ENCODE results near the gene APLP1. TPM values are rescaled to one million over a fixed set of nuclear protein-coding genes. Genes with fewer than 3 reads are reported as not detected.

The APLP1 gene
- polyA plus RNA-seq, 4 donors: 3.6 to 13.8 (median 4.7) TPM; not detected in 1

- H3K9me3 ChIP-seq (ENCODE audit: control insufficient read depth in 2 of 2, insufficient read depth in 1 of 2, low read depth in 1 of 2, low read length in 1 of 2): no peaks in the 10 kb centered on the region
- H3K36me3 ChIP-seq (ENCODE audit: control insufficient read depth in 3 of 3, insufficient read depth in 2 of 3, low read depth in 1 of 3, low read length in 3 of 3): peaks cover 0 to 12% (median 0%) of the 10 kb centered on the region in 3 donors
- H3K27ac ChIP-seq (ENCODE audit: low read depth in 1 of 3, low read length in 2 of 3): peak within 1 kb of the TSS in 2 of 3 donors; percentile 34 to 79
- DNase-seq: peak in 1 of 2 donors; percentile 31
- peaks cover 0 to 9% (median 0%) of the 10 kb centered on the region in 3 donors for H3K4me1 ChIP-seq (ENCODE audit: control insufficient read depth in 3 of 3, insufficient read depth in 2 of 3, low read depth in 1 of 3, low read length in 2 of 3)
- FAIRE-seq: no peak
- peaks cover 0 to 24% (median 0%) of the 10 kb centered on the region in 3 donors for H3K27me3 ChIP-seq (ENCODE audit: control insufficient read depth in 3 of 3, insufficient read depth in 3 of 3, low read length in 3 of 3)
- peak within 1 kb of the TSS in 1 of 3 donors; percentile 34 for H3K4me3 ChIP-seq (ENCODE audit: low read depth in 1 of 3, low read length in 3 of 3)
- 27 to 29% (median 28%) methylated on average over 6 of the region's 6 CpGs for WGBS, 3 donors
Measured at GRCh38 chr19:35901854-35902661, 33.7 kb downstream of the APLP1 start, which contains the start of gene HCST. Gene HCST (plus strand): TSS chr19:35902529. CDS start chr19:35902594, 65 bp downstream.

- peaks cover 0 to 6% (median 0%) of the 10 kb centered on the region in 3 donors for H3K4me1 ChIP-seq (ENCODE audit: control insufficient read depth in 3 of 3, insufficient read depth in 2 of 3, low read depth in 1 of 3, low read length in 2 of 3)
- peaks cover 0 to 24% (median 0%) of the 10 kb centered on the region in 3 donors for H3K27me3 ChIP-seq (ENCODE audit: control insufficient read depth in 3 of 3, insufficient read depth in 3 of 3, low read length in 3 of 3)
- FAIRE-seq: no peak
- H3K4me3 ChIP-seq (ENCODE audit: low read depth in 1 of 3, low read length in 3 of 3): peak overlapping the region in 1 of 3 donors; percentile 34
- peak overlapping the region in 2 of 3 donors; percentile 34 to 79 for H3K27ac ChIP-seq (ENCODE audit: low read depth in 1 of 3, low read length in 2 of 3)
- H3K36me3 ChIP-seq (ENCODE audit: control insufficient read depth in 3 of 3, insufficient read depth in 2 of 3, low read depth in 1 of 3, low read length in 3 of 3): peaks cover 0 to 3% (median 0%) of the 10 kb centered on the region in 3 donors
- H3K9me3 ChIP-seq (ENCODE audit: control insufficient read depth in 2 of 2, insufficient read depth in 1 of 2, low read depth in 1 of 2, low read length in 1 of 2): no peaks in the 10 kb centered on the region
- DNase-seq: no peak
- WGBS, 3 donors: 46 to 65% (median 53%) methylated on average over 10 of the region's 10 CpGs
Measured at GRCh38 chr19:35902870-35903475, 34.6 kb downstream of the APLP1 start.

GRCh38 chr19:35903550-35904179, 35.3 kb downstream of the APLP1 start:
- Histone ChIP-seq H3K36me3 (ENCODE audit: control insufficient read depth in 3 of 3, insufficient read depth in 2 of 3, low read depth in 1 of 3, low read length in 3 of 3) (no peaks in the 10 kb centered on the region), H3K9me3 (ENCODE audit: control insufficient read depth in 2 of 2, insufficient read depth in 1 of 2, low read depth in 1 of 2, low read length in 1 of 2) (no peaks in the 10 kb centered on the region), H3K4me1 (ENCODE audit: control insufficient read depth in 3 of 3, insufficient read depth in 2 of 3, low read depth in 1 of 3, low read length in 2 of 3) (no peaks in the 10 kb centered on the region), H3K27me3 (ENCODE audit: control insufficient read depth in 3 of 3, insufficient read depth in 3 of 3, low read length in 3 of 3) (peaks cover 0 to 24% (median 0%) of the 10 kb centered on the region in 3 donors), H3K4me3 (ENCODE audit: low read depth in 1 of 3, low read length in 3 of 3) (peak overlapping the region in 1 of 3 donors; percentile 34), H3K27ac (ENCODE audit: low read depth in 1 of 3, low read length in 2 of 3) (peak overlapping the region in 1 of 3 donors; percentile 79)
- DNase-seq: peak; percentile 60 to 71
- no peak for FAIRE-seq
- 1 to 4% (median 2%) methylated on average over 23 to 24 of the region's 24 CpGs for WGBS, 3 donors

GRCh38 chr19:35904311-35905068, 36.1 kb downstream of the APLP1 start:
- Histone ChIP-seq H3K36me3 (ENCODE audit: control insufficient read depth in 3 of 3, insufficient read depth in 2 of 3, low read depth in 1 of 3, low read length in 3 of 3) (no peaks in the 10 kb centered on the region), H3K27ac (ENCODE audit: low read depth in 1 of 3, low read length in 2 of 3) (peak overlapping the region in 1 of 3 donors; percentile 6), H3K4me1 (ENCODE audit: control insufficient read depth in 3 of 3, insufficient read depth in 2 of 3, low read depth in 1 of 3, low read length in 2 of 3) (no peaks in the 10 kb centered on the region), H3K4me3 (ENCODE audit: low read depth in 1 of 3, low read length in 3 of 3) (no peak overlapping the region), H3K27me3 (ENCODE audit: control insufficient read depth in 3 of 3, insufficient read depth in 3 of 3, low read length in 3 of 3) (peaks cover 0 to 24% (median 0%) of the 10 kb centered on the region in 3 donors), H3K9me3 (ENCODE audit: control insufficient read depth in 2 of 2, insufficient read depth in 1 of 2, low read depth in 1 of 2, low read length in 1 of 2) (no peaks in the 10 kb centered on the region)
- FAIRE-seq: no peak
- 82 to 85% (median 82%) methylated on average over 10 of the region's 10 CpGs for WGBS, 3 donors
- no peak for DNase-seq

- H3K4me3 ChIP-seq (ENCODE audit: low read depth in 1 of 3, low read length in 3 of 3): no peak overlapping the region
- peaks cover 0 to 24% (median 0%) of the 10 kb centered on the region in 3 donors for H3K27me3 ChIP-seq (ENCODE audit: control insufficient read depth in 3 of 3, insufficient read depth in 3 of 3, low read length in 3 of 3)
- no peaks in the 10 kb centered on the region for H3K36me3 ChIP-seq (ENCODE audit: control insufficient read depth in 3 of 3, insufficient read depth in 2 of 3, low read depth in 1 of 3, low read length in 3 of 3)
- FAIRE-seq: no peak
- no peak for DNase-seq
- no peaks in the 10 kb centered on the region for H3K9me3 ChIP-seq (ENCODE audit: control insufficient read depth in 2 of 2, insufficient read depth in 1 of 2, low read depth in 1 of 2, low read length in 1 of 2)
- WGBS, 3 donors: 71 to 77% (median 76%) methylated on average over 6 of the region's 6 CpGs
- no peaks in the 10 kb centered on the region for H3K4me1 ChIP-seq (ENCODE audit: control insufficient read depth in 3 of 3, insufficient read depth in 2 of 3, low read depth in 1 of 3, low read length in 2 of 3)
- no peak overlapping the region for H3K27ac ChIP-seq (ENCODE audit: low read depth in 1 of 3, low read length in 2 of 3)
Measured at GRCh38 chr19:35905178-35905727, 36.9 kb downstream of the APLP1 start.

GRCh38 chr19:35907377-35907745, 39.0 kb downstream of the APLP1 start:
- H3K4me3 ChIP-seq (ENCODE audit: low read depth in 1 of 3, low read length in 3 of 3): peak overlapping the region in 1 of 3 donors; percentile 1
- DNase-seq: no peak
- WGBS, 3 donors: 50 to 70% (median 51%) methylated on average over 12 of the region's 12 CpGs

GRCh38 chr19:35908010-35908441, 39.7 kb downstream of the APLP1 start, which contains the start of gene TYROBP:
Gene TYROBP (minus strand): TSS chr19:35908295. CDS start chr19:35908228, 67 bp downstream.
- no peak for DNase-seq
- peaks cover 0 to 11% (median 0%) of the 10 kb centered on the region in 3 donors for H3K27me3 ChIP-seq (ENCODE audit: control insufficient read depth in 3 of 3, insufficient read depth in 3 of 3, low read length in 3 of 3)
- 61 to 77% (median 75%) methylated on average over 9 of the region's 9 CpGs for WGBS, 3 donors
- H3K9me3 ChIP-seq (ENCODE audit: control insufficient read depth in 2 of 2, insufficient read depth in 1 of 2, low read depth in 1 of 2, low read length in 1 of 2): no peaks in the 10 kb centered on the region
- peak within 1 kb of the TSS in 1 of 3 donors; percentile 1 for H3K4me3 ChIP-seq (ENCODE audit: low read depth in 1 of 3, low read length in 3 of 3)
- H3K4me1 ChIP-seq (ENCODE audit: control insufficient read depth in 3 of 3, insufficient read depth in 2 of 3, low read depth in 1 of 3, low read length in 2 of 3): no peaks in the 10 kb centered on the region
- FAIRE-seq: no peak
- no peaks in the 10 kb centered on the region for H3K36me3 ChIP-seq (ENCODE audit: control insufficient read depth in 3 of 3, insufficient read depth in 2 of 3, low read depth in 1 of 3, low read length in 3 of 3)
- peak within 1 kb of the TSS in 1 of 3 donors; percentile 75 for H3K27ac ChIP-seq (ENCODE audit: low read depth in 1 of 3, low read length in 2 of 3)

More at GRCh38 chr19:35907377-35907745, 39.0 kb downstream of the APLP1 start:
- Histone ChIP-seq H3K4me1 (ENCODE audit: control insufficient read depth in 3 of 3, insufficient read depth in 2 of 3, low read depth in 1 of 3, low read length in 2 of 3) (no peaks in the 10 kb centered on the region), H3K27me3 (ENCODE audit: control insufficient read depth in 3 of 3, insufficient read depth in 3 of 3, low read length in 3 of 3) (peaks cover 0 to 14% (median 0%) of the 10 kb centered on the region in 3 donors), H3K27ac (ENCODE audit: low read depth in 1 of 3, low read length in 2 of 3) (peak overlapping the region in 1 of 3 donors; percentile 75), H3K9me3 (ENCODE audit: control insufficient read depth in 2 of 2, insufficient read depth in 1 of 2, low read depth in 1 of 2, low read length in 1 of 2) (no peaks in the 10 kb centered on the region), H3K36me3 (ENCODE audit: control insufficient read depth in 3 of 3, insufficient read depth in 2 of 3, low read depth in 1 of 3, low read length in 3 of 3) (no peaks in the 10 kb centered on the region)
- FAIRE-seq: no peak

Measured in small intestine (tissue), 7 donors.